Fibroblast of pulmonary artery (primary cell): ENCODE results near the gene DCAF8L1.

Source experiments
- DNase-seq: peaks from one replicate; pipeline ENCODE4 v3.0.0-alpha.2; 2010; ENCODE audit warnings: low read depth
- H3K4me3 ChIP-seq: replicated peaks from 2 replicates; pipeline ENCODE4 v1.5.1; 2011; ENCODE audit warnings: low read depth, mild to moderate bottlenecking, control low read depth, low read length, moderate library complexity
- TF ChIP-seq, protein P1 (sequence below): IDR thresholded peaks from 2 replicates; pipeline ENCODE4 v1.5.1; 2011; ENCODE audit warnings: mild to moderate bottlenecking, control low read depth, low read length, inconsistent platforms; ENCODE audit errors: missing control alignments

DCAF8L1 gene

GRCh38 chrX:27981349-27981748, at the start of gene DCAF8L1:
DCAF8L1 (minus strand) TSS chrX:27981449; CDS start chrX:27981334, 115 bp downstream.
- no peak for DNase-seq
- H3K4me3 ChIP-seq, result no peak within 1 kb of the TSS
- TF ChIP-seq, protein P1, sequence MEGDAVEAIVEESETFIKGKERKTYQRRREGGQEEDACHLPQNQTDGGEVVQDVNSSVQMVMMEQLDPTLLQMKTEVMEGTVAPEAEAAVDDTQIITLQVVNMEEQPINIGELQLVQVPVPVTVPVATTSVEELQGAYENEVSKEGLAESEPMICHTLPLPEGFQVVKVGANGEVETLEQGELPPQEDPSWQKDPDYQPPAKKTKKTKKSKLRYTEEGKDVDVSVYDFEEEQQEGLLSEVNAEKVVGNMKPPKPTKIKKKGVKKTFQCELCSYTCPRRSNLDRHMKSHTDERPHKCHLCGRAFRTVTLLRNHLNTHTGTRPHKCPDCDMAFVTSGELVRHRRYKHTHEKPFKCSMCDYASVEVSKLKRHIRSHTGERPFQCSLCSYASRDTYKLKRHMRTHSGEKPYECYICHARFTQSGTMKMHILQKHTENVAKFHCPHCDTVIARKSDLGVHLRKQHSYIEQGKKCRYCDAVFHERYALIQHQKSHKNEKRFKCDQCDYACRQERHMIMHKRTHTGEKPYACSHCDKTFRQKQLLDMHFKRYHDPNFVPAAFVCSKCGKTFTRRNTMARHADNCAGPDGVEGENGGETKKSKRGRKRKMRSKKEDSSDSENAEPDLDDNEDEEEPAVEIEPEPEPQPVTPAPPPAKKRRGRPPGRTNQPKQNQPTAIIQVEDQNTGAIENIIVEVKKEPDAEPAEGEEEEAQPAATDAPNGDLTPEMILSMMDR, result no peak

- TF ChIP-seq, protein P1, result no peak
- DNase-seq, result no peak
- no peak overlapping the region for H3K4me3 ChIP-seq
Measured at GRCh38 chrX:28022371-28022770, 41.1 kb upstream of the DCAF8L1 start.

- TF ChIP-seq, protein P1, result no peak
- H3K4me3 ChIP-seq, result no peak overlapping the region
- no peak for DNase-seq
Measured at GRCh38 chrX:28016823-28017222, 35.6 kb upstream of the DCAF8L1 start.

GRCh38 chrX:28015993-28016392, 34.7 kb upstream of the DCAF8L1 start:
- TF ChIP-seq, protein P1, result no peak
- DNase-seq, result no peak
- H3K4me3 ChIP-seq, result no peak overlapping the region

DNA sequence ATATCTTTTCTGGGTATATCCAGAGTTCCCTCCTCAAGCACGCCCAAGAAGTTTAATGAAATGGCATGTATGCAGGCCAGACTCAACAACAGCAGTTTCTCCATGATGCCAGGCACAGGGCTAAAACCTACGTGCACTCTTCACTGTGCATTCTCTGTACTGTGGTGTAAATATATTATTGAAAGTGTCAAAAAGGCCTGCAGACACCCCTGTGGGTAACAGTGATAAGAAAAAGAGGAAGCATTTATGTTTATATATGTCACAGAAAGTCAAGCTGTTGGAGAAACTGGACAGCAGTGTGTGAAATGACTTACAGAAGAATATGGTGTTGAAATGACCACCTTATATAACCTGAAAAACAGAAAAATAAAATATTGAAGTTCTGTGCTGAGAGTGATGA, 29.6 kb upstream of the DCAF8L1 start:
- TF ChIP-seq, protein P1, result no peak
- DNase-seq, result no peak
- H3K4me3 ChIP-seq, result no peak overlapping the region

- no peak for DNase-seq
- H3K4me3 ChIP-seq, result no peak overlapping the region
- TF ChIP-seq, protein P1, result no peak
Measured at GRCh38 chrX:27998666-27999065, 17.4 kb upstream of the DCAF8L1 start.

DNA sequence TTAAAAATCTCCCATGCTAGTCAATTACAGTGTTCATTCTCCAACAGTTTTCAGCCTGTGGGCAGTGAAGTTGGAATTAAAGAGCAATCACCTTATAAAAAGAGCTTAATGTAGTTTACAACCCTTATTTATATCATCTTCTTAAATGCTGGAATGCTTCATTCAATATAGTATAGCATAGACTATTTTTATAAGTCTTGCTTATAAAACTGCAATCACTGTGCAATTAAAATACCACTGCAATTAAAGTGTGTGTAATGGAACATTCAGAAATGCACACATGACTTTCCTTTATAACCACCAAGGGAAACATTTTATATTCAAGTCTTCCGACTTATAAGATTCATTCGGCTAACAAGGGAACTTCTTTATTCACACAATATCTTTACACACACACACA, 16.4 kb upstream of the DCAF8L1 start:
- TF ChIP-seq, protein P1, result no peak
- DNase-seq, result no peak
- H3K4me3 ChIP-seq, result no peak overlapping the region
